Measurements from ENCODE around the gene BLVRA. TPM values are rescaled to one million over a fixed set of nuclear protein-coding genes. Genes with fewer than 3 reads are reported as not detected.
"Not testable (repeated sequence)": the region's sequence is repeated elsewhere in the genome, so short reads cannot be mapped to it uniquely, and the experiment has no call there.

The BLVRA gene
- polyA plus RNA-seq, 1 experiment = 33.9 TPM

DNA sequence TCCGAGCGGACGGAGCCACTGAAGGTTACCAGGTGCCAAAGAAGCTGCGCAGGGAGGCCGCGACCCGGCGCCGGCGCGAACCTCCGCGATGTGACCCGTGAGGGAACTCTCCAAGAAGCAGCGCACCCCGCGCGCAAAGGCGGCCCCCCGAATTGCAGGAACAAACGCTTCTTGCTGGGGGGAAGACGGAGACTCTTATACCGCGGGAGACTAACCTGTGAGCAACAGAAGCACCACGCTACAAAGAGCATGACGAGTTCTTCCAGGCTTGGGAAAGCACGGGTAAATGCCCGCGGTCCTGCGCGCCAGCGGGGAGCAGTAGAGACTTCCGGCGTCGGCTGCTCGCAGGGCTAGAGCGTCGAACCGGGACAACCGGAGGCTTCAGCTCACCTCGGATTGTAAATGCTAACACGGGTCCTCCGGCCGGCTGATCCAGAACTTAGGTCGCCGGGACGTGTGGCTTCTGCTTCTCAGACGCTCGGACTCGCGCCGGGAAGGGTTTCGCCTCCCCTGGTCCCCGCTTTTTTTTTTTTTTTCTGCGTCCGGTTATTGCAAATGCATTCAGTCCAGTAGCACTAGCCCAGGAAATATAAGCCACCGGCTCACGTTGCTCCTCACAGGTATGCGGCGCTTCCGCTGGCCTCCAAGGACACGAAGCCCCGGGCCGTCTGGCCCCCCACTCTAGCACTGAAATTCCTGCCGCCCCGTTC lies 29.1 kb upstream of the BLVRA start, which contains the start of gene COA1:
TSS of gene COA1 (minus strand) at position 310 of the 710 bp plus-strand sequence. CDS start 80,909 bp downstream, outside the sequence.
- CTCF ChIA-PET = interaction anchor here (0.6 to 5.3 kb wide), 7 partner anchors 9 to 147 kb away, joined by 3 to 35 read pairs (median 4); partner anchors contain the start of gene STK17A

DNA sequence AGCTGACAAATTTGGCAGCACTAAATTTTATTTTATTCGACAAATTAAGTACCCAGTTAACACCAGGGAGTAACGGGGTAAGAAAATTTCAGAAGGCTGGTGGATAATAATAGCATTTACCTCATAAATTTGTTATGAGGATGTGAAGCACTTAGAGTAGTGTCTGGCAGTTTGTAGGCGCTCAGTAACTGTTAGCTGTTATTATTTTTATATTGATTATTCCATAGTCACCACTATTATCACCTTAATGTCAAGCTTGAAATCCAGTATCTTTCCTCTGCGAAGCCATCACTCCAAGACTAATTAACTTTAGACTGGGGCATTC lies 28.6 kb upstream of the BLVRA start:
- H3K4me3 ChIP-seq (ENCODE audit: low read depth, low read length) = peak overlapping the region; percentile 92
- DNase-seq (ENCODE audit: low read depth) = no peak
- no peaks in the 10 kb centered on the region for H3K27me3 ChIP-seq (ENCODE audit: control insufficient read depth, insufficient read depth, low read length)
- ChIA-PET POLR2A (no interaction called here), CTCF (interaction anchor here (1.3 to 5.3 kb wide), 5 partner anchors 9 to 147 kb away, joined by 4 to 35 read pairs (median 6); partner anchors contain the start of gene STK17A)
- no peaks in the 10 kb centered on the region for H3K36me3 ChIP-seq (ENCODE audit: control insufficient read depth, insufficient read depth, low read length)
- TF ChIP-seq, protein P1, sequence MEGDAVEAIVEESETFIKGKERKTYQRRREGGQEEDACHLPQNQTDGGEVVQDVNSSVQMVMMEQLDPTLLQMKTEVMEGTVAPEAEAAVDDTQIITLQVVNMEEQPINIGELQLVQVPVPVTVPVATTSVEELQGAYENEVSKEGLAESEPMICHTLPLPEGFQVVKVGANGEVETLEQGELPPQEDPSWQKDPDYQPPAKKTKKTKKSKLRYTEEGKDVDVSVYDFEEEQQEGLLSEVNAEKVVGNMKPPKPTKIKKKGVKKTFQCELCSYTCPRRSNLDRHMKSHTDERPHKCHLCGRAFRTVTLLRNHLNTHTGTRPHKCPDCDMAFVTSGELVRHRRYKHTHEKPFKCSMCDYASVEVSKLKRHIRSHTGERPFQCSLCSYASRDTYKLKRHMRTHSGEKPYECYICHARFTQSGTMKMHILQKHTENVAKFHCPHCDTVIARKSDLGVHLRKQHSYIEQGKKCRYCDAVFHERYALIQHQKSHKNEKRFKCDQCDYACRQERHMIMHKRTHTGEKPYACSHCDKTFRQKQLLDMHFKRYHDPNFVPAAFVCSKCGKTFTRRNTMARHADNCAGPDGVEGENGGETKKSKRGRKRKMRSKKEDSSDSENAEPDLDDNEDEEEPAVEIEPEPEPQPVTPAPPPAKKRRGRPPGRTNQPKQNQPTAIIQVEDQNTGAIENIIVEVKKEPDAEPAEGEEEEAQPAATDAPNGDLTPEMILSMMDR (IDR thresholded peaks at IDR 0.05; ENCODE audit: insufficient read depth, low read depth, low read length) = no peak

More for the DNA sequence above, 29.1 kb upstream of the BLVRA start, which contains the start of gene COA1:
- TF ChIP-seq, protein P1 (IDR thresholded peaks at IDR 0.05; ENCODE audit: insufficient read depth, low read depth, low read length) = peak; percentile 19; the same call in 1 of the 2 replicates
- H3K4me3 ChIP-seq (ENCODE audit: low read depth, low read length) = peak within 1 kb of the TSS; percentile 92
- POLR2A ChIA-PET = no interaction called here
- no peaks in the 10 kb centered on the region for H3K36me3 ChIP-seq (ENCODE audit: control insufficient read depth, insufficient read depth, low read length)
- H3K27me3 ChIP-seq (ENCODE audit: control insufficient read depth, insufficient read depth, low read length) = no peaks in the 10 kb centered on the region
- DNase-seq (ENCODE audit: low read depth) = peak; percentile 53

DNA sequence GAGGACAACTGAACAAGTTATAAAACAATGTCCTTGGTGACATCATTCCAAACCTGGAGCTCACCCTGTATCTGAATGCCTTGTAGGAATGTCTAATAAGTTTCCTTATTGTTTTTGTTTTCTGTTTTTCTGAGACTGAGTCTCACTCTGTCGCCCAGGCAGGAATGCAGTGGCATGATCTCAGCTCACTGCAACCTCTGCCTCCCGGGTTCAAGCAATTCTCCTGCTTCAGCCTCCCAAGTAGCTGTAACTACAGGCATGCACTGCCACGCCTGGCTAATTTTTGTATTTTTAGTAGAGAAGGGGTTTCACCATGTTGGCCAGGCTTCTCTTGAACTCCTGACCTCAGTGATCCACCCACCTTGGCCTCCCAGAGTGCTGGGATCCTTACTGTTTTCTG lies 27.0 kb upstream of the BLVRA start:
- CTCF ChIA-PET = interaction anchor here (5.3 kb wide), 1 partner anchor 108 kb away, joined by 35 read pairs; no protein-coding TSS in a partner anchor
- H3K4me3 ChIP-seq (ENCODE audit: low read depth, low read length); H3K36me3 ChIP-seq (ENCODE audit: control insufficient read depth, insufficient read depth, low read length); DNase-seq (ENCODE audit: low read depth); H3K27me3 ChIP-seq (ENCODE audit: control insufficient read depth, insufficient read depth, low read length); POLR2A ChIA-PET: not testable (repeated sequence)

DNA sequence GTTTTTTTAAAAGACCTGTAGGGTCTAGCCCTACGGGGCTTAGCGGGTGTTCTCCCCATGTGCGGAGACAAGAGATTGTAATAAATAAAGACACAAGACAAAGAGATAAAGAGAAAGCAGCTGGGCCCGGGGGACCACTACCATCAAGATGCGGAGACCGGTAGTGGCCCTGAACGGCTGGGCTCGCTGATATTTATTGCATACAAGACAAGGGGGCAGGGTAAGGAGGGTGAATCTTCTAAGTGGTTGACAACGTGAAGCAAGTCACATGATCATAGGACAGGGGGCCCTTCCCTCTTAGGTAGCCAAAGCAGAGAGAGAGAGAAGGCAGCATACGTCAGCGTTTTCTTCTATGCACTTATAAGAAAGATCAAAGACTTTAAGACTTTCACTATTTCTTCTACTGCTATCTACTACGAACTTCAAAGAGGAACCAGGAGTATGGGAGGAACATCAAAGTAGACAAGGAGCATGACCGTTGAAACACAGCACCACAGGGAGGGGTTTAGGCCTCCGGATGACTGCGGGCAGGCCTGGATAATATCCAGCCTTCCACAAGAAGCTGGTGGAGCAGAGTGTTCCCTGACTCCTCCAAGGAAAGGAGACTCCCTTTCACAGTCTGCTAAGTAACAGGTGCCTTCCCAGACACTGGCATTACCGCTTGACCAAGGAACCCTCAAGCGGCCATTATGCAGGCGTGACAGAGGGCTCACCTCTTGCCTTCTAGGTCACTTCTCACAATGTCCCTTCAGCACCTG lies 23.7 kb upstream of the BLVRA start:
- CTCF ChIA-PET = interaction anchor here (1.2 to 2.2 kb wide), 4 partner anchors 10 to 152 kb away, joined by 3 to 9 read pairs (median 6); partner anchors contain the start of gene STK17A
- DNase-seq (ENCODE audit: low read depth); POLR2A ChIA-PET; H3K27me3 ChIP-seq (ENCODE audit: control insufficient read depth, insufficient read depth, low read length); H3K36me3 ChIP-seq (ENCODE audit: control insufficient read depth, insufficient read depth, low read length); H3K4me3 ChIP-seq (ENCODE audit: low read depth, low read length): not testable (repeated sequence)

DNA sequence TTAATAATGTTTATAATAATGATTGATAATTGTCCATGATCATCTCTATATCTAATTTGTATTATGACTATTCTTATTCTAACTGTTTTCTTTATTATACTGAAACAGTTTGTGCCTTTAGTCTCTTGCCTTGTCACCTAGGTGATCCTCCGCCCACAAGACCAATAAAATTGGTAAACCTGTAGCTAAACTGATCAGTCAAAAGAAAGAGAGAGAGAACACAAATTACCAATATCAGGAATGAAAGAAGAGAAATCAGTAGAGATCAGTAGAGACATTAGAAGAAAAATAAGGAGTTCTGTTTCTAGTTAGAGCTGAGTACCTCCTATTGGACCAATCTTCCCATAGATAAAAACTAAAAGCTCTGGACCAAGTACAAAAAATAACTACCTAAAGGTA lies 23.1 kb upstream of the BLVRA start:
- Histone ChIP-seq H3K36me3 (ENCODE audit: control insufficient read depth, insufficient read depth, low read length) (no peaks in the 10 kb centered on the region), H3K4me3 (ENCODE audit: low read depth, low read length) (no peak overlapping the region), H3K27me3 (ENCODE audit: control insufficient read depth, insufficient read depth, low read length) (peaks cover 4% of the 10 kb centered on the region; the same call in 1 of the 2 replicates)
- DNase-seq (ENCODE audit: low read depth) = no peak
- POLR2A ChIA-PET = interaction anchor here (0.7 kb wide), 1 partner anchor 486 kb away, joined by 8 read pairs; no protein-coding TSS in a partner anchor
- TF ChIP-seq, protein P1 (IDR thresholded peaks at IDR 0.05; ENCODE audit: insufficient read depth, low read depth, low read length) = no peak
- CTCF ChIA-PET = interaction anchor here (1.2 to 2.2 kb wide), 3 partner anchors 103 to 153 kb away, joined by 3 to 9 read pairs (median 7); partner anchors contain the start of gene STK17A
